ENCODE data around the gene OR4F15.

- TF ChIP-seq REST (IDR thresholded peaks at IDR 0.05; ENCODE audit: insufficient replicate concordance, low read depth) (no peak), CTCF (IDR thresholded peaks at IDR 0.05; ENCODE audit: insufficient read depth, low read length) (no peak), POLR2AphosphoS5 (IDR thresholded peaks at IDR 0.05; ENCODE audit: low read depth) (no peak)
Observed at GRCh38 chr15:101799665-101800064, 12.3 kb upstream of the OR4F15 start.
